ENCODE data around the gene KRTAP8-1. TPM values are rescaled to one million over a fixed set of nuclear protein-coding genes. Genes with fewer than 3 reads are reported as not detected.
A peak's percentile ranks its signal among the peaks of the same experiment; 100 is the strongest.

The KRTAP8-1 gene
- total RNA-seq (not detected), polyA plus RNA-seq (ENCODE audit: insufficient read length in 2 of 2) (not detected)
- long read RNA-seq, donor 1, result 0 reads
- long read RNA-seq, donor 2, partial matches to known transcripts, result 0 of 1 reads
- long read RNA-seq, donor 2, other reads (novel, unspliced or antisense), result 0 of 1 reads
- long read RNA-seq, donor 3, result 0 reads
- long read RNA-seq, donor 4, result 0 reads

GRCh38 chr21:30813174-30813573, at the start of gene KRTAP8-1:
KRTAP8-1 (minus strand) TSS chr21:30813274; CDS start chr21:30813220, 54 bp downstream.
- no CpG with 5 or more reads among the region's 5 CpGs for WGBS (ENCODE audit: insufficient coverage)
- no peak within 1 kb of the TSS for H3K4me3 ChIP-seq (ENCODE audit: low read depth, low read length)
- H3K36me3 ChIP-seq (ENCODE audit: control insufficient read depth, insufficient read depth, low read length), result no peaks in the 10 kb centered on the region
- H3K9me3 ChIP-seq (ENCODE audit: control insufficient read depth, insufficient read depth, low read length), result no peaks in the 10 kb centered on the region
- no peak for DNase-seq (ENCODE audit: low read depth in 4 of 6, low spot score in 6 of 6)
- H3K4me1 ChIP-seq (ENCODE audit: control insufficient read depth, insufficient read depth, low read length), result no peaks in the 10 kb centered on the region
- H3K27ac ChIP-seq (ENCODE audit: low read depth, low read length), result no peak within 1 kb of the TSS
- H3K27me3 ChIP-seq (ENCODE audit: control insufficient read depth, insufficient read depth, low read length), result no peaks in the 10 kb centered on the region

GRCh38 chr21:30847627-30848500, 34.8 kb upstream of the KRTAP8-1 start:
- WGBS (ENCODE audit: insufficient coverage), result 75% methylated on average over 2 of the region's 9 CpGs
- H3K4me1 ChIP-seq (ENCODE audit: control insufficient read depth, insufficient read depth, low read length), result no peaks in the 10 kb centered on the region
- peak in 1 of 6 donors; percentile 17 for DNase-seq (ENCODE audit: low read depth in 4 of 6, low spot score in 6 of 6)
- H3K9me3 ChIP-seq (ENCODE audit: control insufficient read depth, insufficient read depth, low read length), result no peaks in the 10 kb centered on the region
- no peak overlapping the region for H3K4me3 ChIP-seq (ENCODE audit: low read depth, low read length)
- no peaks in the 10 kb centered on the region for H3K36me3 ChIP-seq (ENCODE audit: control insufficient read depth, insufficient read depth, low read length)
- H3K27ac ChIP-seq (ENCODE audit: low read depth, low read length), result no peak overlapping the region
- no peaks in the 10 kb centered on the region for H3K27me3 ChIP-seq (ENCODE audit: control insufficient read depth, insufficient read depth, low read length)

GRCh38 chr21:30842990-30843389, 29.9 kb upstream of the KRTAP8-1 start:
- Histone ChIP-seq H3K9me3 (ENCODE audit: control insufficient read depth, insufficient read depth, low read length) (no peaks in the 10 kb centered on the region), H3K4me1 (ENCODE audit: control insufficient read depth, insufficient read depth, low read length) (no peaks in the 10 kb centered on the region), H3K27ac (ENCODE audit: low read depth, low read length) (no peak overlapping the region), H3K4me3 (ENCODE audit: low read depth, low read length) (no peak overlapping the region), H3K27me3 (ENCODE audit: control insufficient read depth, insufficient read depth, low read length) (no peaks in the 10 kb centered on the region), H3K36me3 (ENCODE audit: control insufficient read depth, insufficient read depth, low read length) (no peaks in the 10 kb centered on the region)
- DNase-seq (ENCODE audit: low read depth in 4 of 6, low spot score in 6 of 6), result no peak

- Histone ChIP-seq H3K27me3 (ENCODE audit: control insufficient read depth, insufficient read depth, low read length) (no peaks in the 10 kb centered on the region), H3K36me3 (ENCODE audit: control insufficient read depth, insufficient read depth, low read length) (no peaks in the 10 kb centered on the region), H3K4me3 (ENCODE audit: low read depth, low read length) (no peak overlapping the region), H3K9me3 (ENCODE audit: control insufficient read depth, insufficient read depth, low read length) (no peaks in the 10 kb centered on the region), H3K4me1 (ENCODE audit: control insufficient read depth, insufficient read depth, low read length) (no peaks in the 10 kb centered on the region), H3K27ac (ENCODE audit: low read depth, low read length) (no peak overlapping the region)
- peak in 1 of 6 donors; percentile 15 for DNase-seq (ENCODE audit: low read depth in 4 of 6, low spot score in 6 of 6)
- WGBS (ENCODE audit: insufficient coverage), result 41% methylated on average over 5 of the region's 5 CpGs
Observed at GRCh38 chr21:30839304-30839703, 26.2 kb upstream of the KRTAP8-1 start.

- 100% methylated on average over 2 of the region's 6 CpGs for WGBS (ENCODE audit: insufficient coverage)
- no peaks in the 10 kb centered on the region for H3K4me1 ChIP-seq (ENCODE audit: control insufficient read depth, insufficient read depth, low read length)
- H3K36me3 ChIP-seq (ENCODE audit: control insufficient read depth, insufficient read depth, low read length), result no peaks in the 10 kb centered on the region
- no peak overlapping the region for H3K27ac ChIP-seq (ENCODE audit: low read depth, low read length)
- no peak for DNase-seq (ENCODE audit: low read depth in 4 of 6, low spot score in 6 of 6)
- H3K27me3 ChIP-seq (ENCODE audit: control insufficient read depth, insufficient read depth, low read length), result no peaks in the 10 kb centered on the region
- H3K4me3 ChIP-seq (ENCODE audit: low read depth, low read length), result no peak overlapping the region
- no peaks in the 10 kb centered on the region for H3K9me3 ChIP-seq (ENCODE audit: control insufficient read depth, insufficient read depth, low read length)
Observed at GRCh38 chr21:30838536-30838935, 25.5 kb upstream of the KRTAP8-1 start.

- WGBS (ENCODE audit: insufficient coverage), result no CpG with 5 or more reads among the region's 6 CpGs
- no peak for DNase-seq (ENCODE audit: low read depth in 4 of 6, low spot score in 6 of 6)
Observed at GRCh38 chr21:30831194-30831765, 18.2 kb upstream of the KRTAP8-1 start.

GRCh38 chr21:30829659-30830058, 16.6 kb upstream of the KRTAP8-1 start, which contains the start of gene KRTAP7-1:
KRTAP7-1 (minus strand) TSS chr21:30829759; CDS start chr21:30829698, 61 bp downstream.
- H3K4me1 ChIP-seq (ENCODE audit: control insufficient read depth, insufficient read depth, low read length), result no peaks in the 10 kb centered on the region
- H3K9me3 ChIP-seq (ENCODE audit: control insufficient read depth, insufficient read depth, low read length), result peaks cover 2% of the 10 kb centered on the region
- H3K36me3 ChIP-seq (ENCODE audit: control insufficient read depth, insufficient read depth, low read length), result no peaks in the 10 kb centered on the region
- no peaks in the 10 kb centered on the region for H3K27me3 ChIP-seq (ENCODE audit: control insufficient read depth, insufficient read depth, low read length)
- 94% methylated on average over 2 of the region's 4 CpGs for WGBS (ENCODE audit: insufficient coverage)
- no peak within 1 kb of the TSS for H3K27ac ChIP-seq (ENCODE audit: low read depth, low read length)
- H3K4me3 ChIP-seq (ENCODE audit: low read depth, low read length), result no peak within 1 kb of the TSS
- DNase-seq (ENCODE audit: low read depth in 4 of 6, low spot score in 6 of 6), result no peak

More at GRCh38 chr21:30831194-30831765, 18.2 kb upstream of the KRTAP8-1 start:
- Histone ChIP-seq H3K36me3 (ENCODE audit: control insufficient read depth, insufficient read depth, low read length) (no peaks in the 10 kb centered on the region), H3K27me3 (ENCODE audit: control insufficient read depth, insufficient read depth, low read length) (no peaks in the 10 kb centered on the region), H3K27ac (ENCODE audit: low read depth, low read length) (no peak overlapping the region), H3K4me3 (ENCODE audit: low read depth, low read length) (no peak overlapping the region), H3K4me1 (ENCODE audit: control insufficient read depth, insufficient read depth, low read length) (no peaks in the 10 kb centered on the region), H3K9me3 (ENCODE audit: control insufficient read depth, insufficient read depth, low read length) (peaks cover 2% of the 10 kb centered on the region)

GRCh38 chr21:30818837-30819610, 6.0 kb upstream of the KRTAP8-1 start:
- peak in 1 of 6 donors; percentile 63 for DNase-seq (ENCODE audit: low read depth in 4 of 6, low spot score in 6 of 6)
- WGBS (ENCODE audit: insufficient coverage), result 67% methylated on average over 6 of the region's 7 CpGs
- no peaks in the 10 kb centered on the region for H3K27me3 ChIP-seq (ENCODE audit: control insufficient read depth, insufficient read depth, low read length)
- no peaks in the 10 kb centered on the region for H3K4me1 ChIP-seq (ENCODE audit: control insufficient read depth, insufficient read depth, low read length)
- no peak overlapping the region for H3K4me3 ChIP-seq (ENCODE audit: low read depth, low read length)
- H3K27ac ChIP-seq (ENCODE audit: low read depth, low read length), result no peak overlapping the region
- H3K9me3 ChIP-seq (ENCODE audit: control insufficient read depth, insufficient read depth, low read length), result no peaks in the 10 kb centered on the region
- no peaks in the 10 kb centered on the region for H3K36me3 ChIP-seq (ENCODE audit: control insufficient read depth, insufficient read depth, low read length)

- Histone ChIP-seq H3K27ac (ENCODE audit: low read depth, low read length) (no peak overlapping the region), H3K4me1 (ENCODE audit: control insufficient read depth, insufficient read depth, low read length) (no peaks in the 10 kb centered on the region), H3K36me3 (ENCODE audit: control insufficient read depth, insufficient read depth, low read length) (no peaks in the 10 kb centered on the region), H3K9me3 (ENCODE audit: control insufficient read depth, insufficient read depth, low read length) (no peaks in the 10 kb centered on the region), H3K4me3 (ENCODE audit: low read depth, low read length) (no peak overlapping the region), H3K27me3 (ENCODE audit: control insufficient read depth, insufficient read depth, low read length) (no peaks in the 10 kb centered on the region)
- DNase-seq (ENCODE audit: low read depth in 4 of 6, low spot score in 6 of 6), result no peak
- WGBS (ENCODE audit: insufficient coverage), result 100% methylated on average over 1 of the region's 1 CpG
Observed at GRCh38 chr21:30800605-30801004, 12.5 kb downstream of the KRTAP8-1 start.
